ENCODE measurements around the gene KAT2A. TPM values are rescaled to one million over a fixed set of nuclear protein-coding genes. Genes with fewer than 3 reads are reported as not detected.

Gene KAT2A
- total and polyA plus RNA-seq, 12 donors, result 16.0 to 671 (median 57.3) TPM

DNA sequence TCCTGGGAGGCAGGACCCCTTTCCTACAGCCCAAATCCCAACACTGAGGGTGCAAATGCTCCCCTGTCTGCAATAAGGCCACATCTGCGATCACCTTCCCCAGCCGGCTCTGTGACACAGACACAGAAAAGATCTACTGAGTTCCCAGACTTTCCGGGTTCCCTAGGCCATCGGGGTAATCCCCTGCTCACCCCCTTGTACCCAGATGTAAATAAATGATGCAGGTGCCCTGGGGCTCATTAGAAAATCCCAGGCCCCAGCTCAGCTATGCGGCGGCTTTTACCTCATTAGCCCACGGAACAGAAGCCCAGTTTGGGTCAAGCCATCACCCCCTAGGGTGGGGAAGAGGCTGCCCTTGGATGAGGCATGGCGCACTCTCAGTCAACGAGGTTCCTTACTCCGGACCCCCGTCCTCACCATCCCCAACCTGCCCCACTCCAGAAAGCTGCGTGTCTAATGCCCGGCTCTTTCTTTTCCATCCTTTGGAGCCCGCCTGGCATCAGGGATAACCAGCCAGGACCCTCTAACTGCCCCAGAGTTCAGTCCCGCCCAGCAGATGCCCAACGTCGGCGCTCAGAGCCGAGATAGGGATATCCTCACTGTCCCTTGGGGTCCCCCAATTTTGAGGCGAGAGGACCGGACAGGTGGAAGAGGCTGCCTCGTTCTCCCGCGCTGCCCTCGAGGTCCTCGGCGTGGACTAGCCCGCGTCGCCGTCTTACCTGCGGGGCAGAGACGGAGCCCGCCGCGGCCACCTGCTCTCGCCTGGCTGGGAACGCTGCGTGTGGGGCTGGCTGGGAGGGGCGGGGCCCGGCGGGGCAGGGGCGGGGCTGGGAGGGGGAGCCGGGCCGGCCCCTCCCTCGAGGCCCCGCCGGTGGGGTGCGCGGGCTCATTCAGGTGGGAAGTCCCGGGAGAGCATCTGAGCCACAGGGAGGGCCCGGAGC lies 23.2 kb downstream of the KAT2A start, which contains the start of gene ZNF385C:
Gene ZNF385C, minus strand, starts transcription at position 783 of the 941 bp plus-strand sequence. CDS start 35,417 bp downstream, outside the sequence.
- Histone ChIP-seq H3K4me1 (replicated peaks in 1 of 2) (peaks cover 0 to 4% of the 10 kb centered on the region in 2 donors), H3K27ac (no peak within 1 kb of the TSS), H3K36me3 (replicated peaks in 1 of 2) (no peaks in the 10 kb centered on the region), H3K4me3 (no peak within 1 kb of the TSS), H3K27me3 (peaks cover 7% of the 10 kb centered on the region), H3K9me3 (replicated peaks in 1 of 3) (no peaks in the 10 kb centered on the region)
- no peak for DNase-seq
- intact Hi-C loops (cut with DNase I), result no loop called here
- 33 to 59% (median 35%) methylated on average over 19 to 52 of the region's 52 CpGs for WGBS, 4 donors
- no peak for TF ChIP-seq POLR2A (IDR thresholded peaks at IDR 0.05)
- TF ChIP-seq, protein P1, sequence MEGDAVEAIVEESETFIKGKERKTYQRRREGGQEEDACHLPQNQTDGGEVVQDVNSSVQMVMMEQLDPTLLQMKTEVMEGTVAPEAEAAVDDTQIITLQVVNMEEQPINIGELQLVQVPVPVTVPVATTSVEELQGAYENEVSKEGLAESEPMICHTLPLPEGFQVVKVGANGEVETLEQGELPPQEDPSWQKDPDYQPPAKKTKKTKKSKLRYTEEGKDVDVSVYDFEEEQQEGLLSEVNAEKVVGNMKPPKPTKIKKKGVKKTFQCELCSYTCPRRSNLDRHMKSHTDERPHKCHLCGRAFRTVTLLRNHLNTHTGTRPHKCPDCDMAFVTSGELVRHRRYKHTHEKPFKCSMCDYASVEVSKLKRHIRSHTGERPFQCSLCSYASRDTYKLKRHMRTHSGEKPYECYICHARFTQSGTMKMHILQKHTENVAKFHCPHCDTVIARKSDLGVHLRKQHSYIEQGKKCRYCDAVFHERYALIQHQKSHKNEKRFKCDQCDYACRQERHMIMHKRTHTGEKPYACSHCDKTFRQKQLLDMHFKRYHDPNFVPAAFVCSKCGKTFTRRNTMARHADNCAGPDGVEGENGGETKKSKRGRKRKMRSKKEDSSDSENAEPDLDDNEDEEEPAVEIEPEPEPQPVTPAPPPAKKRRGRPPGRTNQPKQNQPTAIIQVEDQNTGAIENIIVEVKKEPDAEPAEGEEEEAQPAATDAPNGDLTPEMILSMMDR (IDR thresholded peaks at IDR 0.05), result no peak

- 58 to 76% (median 63%) methylated on average over 6 to 8 of the region's 8 CpGs for WGBS, 4 donors
- intact Hi-C loops (cut with DNase I), result no loop called here
- no peak overlapping the region for H3K4me3 ChIP-seq
- H3K4me1 ChIP-seq (replicated peaks in 1 of 2), result peaks cover 0 to under 1% of the 10 kb centered on the region in 2 donors
- H3K9me3 ChIP-seq (replicated peaks in 1 of 3), result no peaks in the 10 kb centered on the region
- TF ChIP-seq, protein P1 (IDR thresholded peaks at IDR 0.05), result no peak
- TF ChIP-seq POLR2A (IDR thresholded peaks at IDR 0.05), result no peak
- no peaks in the 10 kb centered on the region for H3K36me3 ChIP-seq (replicated peaks in 1 of 2)
- no peak overlapping the region for H3K27ac ChIP-seq
- peaks cover 7% of the 10 kb centered on the region for H3K27me3 ChIP-seq
- DNase-seq, result no peak
These were observed 24.6 kb downstream of the KAT2A start for GRCh38 chr17:42096360-42097111.

- H3K27ac ChIP-seq, result no peak overlapping the region
- no peak overlapping the region for H3K4me3 ChIP-seq
- intact Hi-C loops (cut with DNase I), result no loop called here
- no peaks in the 10 kb centered on the region for H3K4me1 ChIP-seq (replicated peaks in 1 of 2)
- H3K27me3 ChIP-seq, result peaks cover 7% of the 10 kb centered on the region
- H3K36me3 ChIP-seq (replicated peaks in 1 of 2), result no peaks in the 10 kb centered on the region
- 80 to 86% (median 84%) methylated on average over 10 to 12 of the region's 12 CpGs for WGBS, 4 donors
- no peak for TF ChIP-seq POLR2A (IDR thresholded peaks at IDR 0.05)
- TF ChIP-seq, protein P1 (IDR thresholded peaks at IDR 0.05), result no peak
- no peaks in the 10 kb centered on the region for H3K9me3 ChIP-seq (replicated peaks in 1 of 3)
- DNase-seq, result no peak
These were observed 26.6 kb downstream of the KAT2A start for GRCh38 chr17:42094375-42095069.

Data from adrenal gland (tissue), 12 donors.